ENCODE data around the gene PNMA6E.

DNA sequence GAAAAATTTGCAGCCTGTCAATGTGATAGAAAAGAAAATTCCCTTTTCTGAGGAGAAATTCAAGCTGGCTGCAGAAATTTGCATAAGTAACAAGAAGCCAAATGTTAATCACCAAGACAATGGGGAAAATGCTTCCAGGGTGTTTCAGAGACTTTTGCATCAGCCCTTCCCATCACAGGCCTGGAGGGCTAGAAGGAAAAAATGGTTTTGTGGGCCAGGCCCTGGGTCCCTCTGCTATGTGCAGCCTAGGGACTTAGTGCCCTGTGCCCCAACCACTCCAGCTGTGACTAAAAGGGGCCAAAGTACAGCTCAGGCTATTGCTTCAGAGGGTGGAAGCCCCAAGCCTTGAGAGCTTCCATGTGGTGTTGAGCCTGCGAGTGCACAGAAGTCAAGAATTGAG lies 43.3 kb downstream of the PNMA6E start:
- TF ChIP-seq EZH2 (IDR thresholded peaks at IDR 0.05) (no peak), POLR2AphosphoS5 (IDR thresholded peaks at IDR 0.05; ENCODE audit: borderline replicate concordance, low read depth, low read length) (no peak), FOXP2 (optimal IDR thresholded peaks at IDR 0.05; ENCODE audit: control extremely low read depth, extremely low read length, insufficient read depth) (no peak)

All from SK-N-MC (cell line).